GM03348 (cell line): ENCODE results near the gene KLF1.
A peak's percentile ranks its signal among the peaks of the same experiment; 100 is the strongest.
"Not testable (repeated sequence)": the region's sequence is repeated elsewhere in the genome, so short reads cannot be mapped to it uniquely, and the experiment has no call there.

Experiments used
- DNase-seq: peaks from one replicate; pipeline ENCODE4 v3.0.0; 2012; ENCODE audit warnings: low spot score

The KLF1 gene

GRCh38 chr19:12867120-12868099 lies 19.6 kb downstream of the KLF1 start:
- peak; percentile 92 for DNase-seq

GRCh38 chr19:12866416-12867119 lies 20.4 kb downstream of the KLF1 start:
- DNase-seq: no peak

GRCh38 chr19:12865746-12866415 lies 21.1 kb downstream of the KLF1 start:
- no peak for DNase-seq

- no peak for DNase-seq
Measured at GRCh38 chr19:12864721-12865715, 22.0 kb downstream of the KLF1 start.

- no peak for DNase-seq
Measured at GRCh38 chr19:12864143-12864542, 22.9 kb downstream of the KLF1 start.

- DNase-seq: no peak
Measured at GRCh38 chr19:12859546-12859945, 27.5 kb downstream of the KLF1 start.

- DNase-seq: no peak
Measured at GRCh38 chr19:12858041-12858928, 28.7 kb downstream of the KLF1 start.

- DNase-seq: no peak
Measured at GRCh38 chr19:12856653-12857052, 30.3 kb downstream of the KLF1 start.

- DNase-seq: peak; percentile 96
Measured at GRCh38 chr19:12847159-12848139, 39.6 kb downstream of the KLF1 start.

- DNase-seq: not testable (repeated sequence)
Measured at GRCh38 chr19:12846613-12847012, 40.4 kb downstream of the KLF1 start.

GRCh38 chr19:12843999-12844732 lies 42.8 kb downstream of the KLF1 start:
- no peak for DNase-seq

GRCh38 chr19:12843328-12843727 lies 43.7 kb downstream of the KLF1 start:
- no peak for DNase-seq

- DNase-seq: no peak
Measured at GRCh38 chr19:12842511-12842910, 44.5 kb downstream of the KLF1 start.

- no peak for DNase-seq
Measured at GRCh38 chr19:12841094-12841493, 45.9 kb downstream of the KLF1 start.

GRCh38 chr19:12840091-12841079 lies 46.6 kb downstream of the KLF1 start:
- peak; percentile 69 for DNase-seq

- peak; percentile 1 for DNase-seq
Measured at GRCh38 chr19:12838886-12839756, 47.9 kb downstream of the KLF1 start.
